Karpas-422 (cell line): ENCODE results near the gene C1orf21. TPM values are rescaled to one million over a fixed set of nuclear protein-coding genes. Genes with fewer than 3 reads are reported as not detected.

Experiments
- DNase-seq: peaks from one replicate; pipeline ENCODE4 v3.0.0-alpha.2; 2015
- H2AFZ ChIP-seq: fragments of 200-600 bp; sonication (generic); 2 replicates; pipeline ENCODE4 v1.6.1; 2014; ENCODE audit warnings: antibody characterized with exemption, low read length, mixed read lengths
- H3K27ac ChIP-seq: fragments of 200-600 bp; sonication (generic); 2 replicates; pipeline ENCODE4 v1.5.1; 2014; ENCODE audit warnings: mild to moderate bottlenecking, low read length, moderate library complexity
- H3K27me3 ChIP-seq: fragments of 200-600 bp; sonication (generic); 2 replicates; pipeline ENCODE4 v1.6.1; 2014; ENCODE audit warnings: low read length, mixed read lengths
- H3K36me3 ChIP-seq: fragments of 200-600 bp; sonication (generic); 2 replicates; pipeline ENCODE4 v1.6.1; 2014; ENCODE audit warnings: low read length, mixed read lengths; ENCODE audit not compliant: insufficient read depth
- H3K4me1 ChIP-seq: fragments of 200-600 bp; sonication (generic); 2 replicates; pipeline ENCODE4 v1.6.1; 2014; ENCODE audit warnings: mild to moderate bottlenecking, low read length, mixed read lengths
- H3K4me2 ChIP-seq: fragments of 200-600 bp; sonication (generic); 2 replicates; pipeline ENCODE4 v1.6.1; 2014; ENCODE audit warnings: low read length, low read depth, mild to moderate bottlenecking; ENCODE audit not compliant: poor library complexity, severe bottlenecking
- H3K4me3 ChIP-seq: fragments of 200-600 bp; sonication (generic); 2 replicates; pipeline ENCODE4 v1.5.1; 2014; ENCODE audit warnings: mild to moderate bottlenecking, antibody characterized with exemption, low read length, mixed read lengths
- H3K79me2 ChIP-seq: fragments of 200-600 bp; sonication (generic); 2 replicates; pipeline ENCODE4 v1.6.1; 2014; ENCODE audit warnings: mild to moderate bottlenecking, low read length, mixed read lengths
- H3K9ac ChIP-seq: fragments of 200-600 bp; sonication (generic); 2 replicates; pipeline ENCODE4 v1.6.0; 2014; ENCODE audit warnings: low read length
- H3K9me2 ChIP-seq: fragments of 200-600 bp; sonication (generic), shearing (Covaris generic); replicated peaks from 2 replicates; pipeline ENCODE4 v1.6.0; 2014; ENCODE audit warnings: mild to moderate bottlenecking, low read length, moderate library complexity; ENCODE audit not compliant: insufficient read depth
- H3K9me3 ChIP-seq: fragments of 300-700, 200-600 bp; sonication (generic); 2 replicates; pipeline ENCODE4 v1.6.1; 2014; ENCODE audit warnings: low read length, mixed read lengths
- H4K20me1 ChIP-seq: fragments of 200-600 bp; sonication (generic); 2 replicates; pipeline ENCODE4 v1.6.1; 2014; ENCODE audit warnings: mild to moderate bottlenecking, antibody characterized with exemption, low read length, low read depth; ENCODE audit not compliant: insufficient read depth
- total RNA-seq: library from RNA; depleted of rRNA; stranded (reverse); fragments of >200 nt; shearing (Covaris generic); gene quantifications from 2 replicates; pipeline ENCODE4 v1.2.3, GENCODE V29; 2014; ENCODE audit warnings: low replicate concordance

Gene C1orf21
- total RNA-seq, 1 experiment from 2014 or later: not detected

- Histone ChIP-seq H3K27me3 (no peaks in the 10 kb centered on the region), H3K9me2 (no peaks in the 10 kb centered on the region), H3K9me3 (no peaks in the 10 kb centered on the region), H3K4me2 (no peak overlapping the region), H3K9ac (no peak overlapping the region), H3K36me3 (no peaks in the 10 kb centered on the region), H4K20me1 (no peaks in the 10 kb centered on the region), H3K4me3 (no peak overlapping the region), H3K27ac (no peak overlapping the region), H3K79me2 (no peaks in the 10 kb centered on the region), H2AFZ (no peak overlapping the region), H3K4me1 (no peaks in the 10 kb centered on the region)
- no peak for DNase-seq
Measured at GRCh38 chr1:184399192-184399847, 12.5 kb downstream of the C1orf21 start.

DNA sequence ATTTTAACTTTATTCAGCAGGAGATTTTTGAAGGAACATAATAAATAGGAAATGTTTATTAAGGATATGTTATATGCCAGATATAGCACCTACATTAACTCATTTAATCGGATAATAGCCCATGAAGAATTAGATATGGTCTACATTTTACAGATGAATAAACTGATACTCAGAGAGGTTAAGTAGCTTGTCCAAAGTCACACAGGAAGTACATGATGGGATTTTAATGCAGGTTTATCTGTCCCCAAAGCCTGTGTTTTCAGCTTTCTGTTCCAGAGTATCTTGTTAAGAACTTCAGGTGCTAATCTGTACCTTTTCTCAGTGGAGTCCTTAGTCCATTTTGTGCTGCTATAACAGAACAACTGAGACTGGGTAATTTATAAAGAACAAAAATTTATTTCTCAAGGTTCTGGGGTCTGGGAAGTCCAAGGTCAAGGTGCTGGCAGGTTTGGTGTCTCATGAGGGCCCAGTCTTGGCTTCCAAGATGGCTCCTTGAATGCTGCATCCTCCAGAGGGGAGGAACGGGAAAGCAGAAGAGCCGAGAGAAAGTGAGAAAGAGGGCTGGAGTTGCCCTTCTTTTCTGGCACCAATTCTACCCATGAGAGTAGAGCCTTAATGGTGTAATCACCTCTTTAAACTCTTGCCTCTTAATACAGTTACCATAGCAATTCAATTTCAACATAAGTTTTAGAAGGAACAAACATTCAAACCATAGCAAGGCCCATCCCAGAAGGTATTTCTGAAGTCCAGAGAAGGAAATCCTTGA, 17.3 kb downstream of the C1orf21 start:
- H2AFZ ChIP-seq: no peak overlapping the region
- H3K36me3 ChIP-seq: no peaks in the 10 kb centered on the region
- no peak overlapping the region for H3K27ac ChIP-seq
- H3K9me3 ChIP-seq: no peaks in the 10 kb centered on the region
- H4K20me1 ChIP-seq: no peaks in the 10 kb centered on the region
- H3K9ac ChIP-seq: no peak overlapping the region
- H3K27me3 ChIP-seq: no peaks in the 10 kb centered on the region
- H3K79me2 ChIP-seq: no peaks in the 10 kb centered on the region
- H3K9me2 ChIP-seq: no peaks in the 10 kb centered on the region
- H3K4me3 ChIP-seq: no peak overlapping the region
- peaks cover 5% of the 10 kb centered on the region for H3K4me1 ChIP-seq
- H3K4me2 ChIP-seq: no peak overlapping the region
- no peak for DNase-seq

- no peak overlapping the region for H3K4me2 ChIP-seq
- peaks cover 5% of the 10 kb centered on the region for H3K4me1 ChIP-seq
- H2AFZ ChIP-seq: no peak overlapping the region
- no peak overlapping the region for H3K4me3 ChIP-seq
- no peak overlapping the region for H3K9ac ChIP-seq
- H4K20me1 ChIP-seq: no peaks in the 10 kb centered on the region
- H3K27ac ChIP-seq: no peak overlapping the region
- no peaks in the 10 kb centered on the region for H3K27me3 ChIP-seq
- H3K36me3 ChIP-seq: no peaks in the 10 kb centered on the region
- no peak for DNase-seq
- no peaks in the 10 kb centered on the region for H3K79me2 ChIP-seq
- no peaks in the 10 kb centered on the region for H3K9me2 ChIP-seq
- H3K9me3 ChIP-seq: no peaks in the 10 kb centered on the region
Measured at GRCh38 chr1:184404727-184405027, 17.8 kb downstream of the C1orf21 start.

DNA sequence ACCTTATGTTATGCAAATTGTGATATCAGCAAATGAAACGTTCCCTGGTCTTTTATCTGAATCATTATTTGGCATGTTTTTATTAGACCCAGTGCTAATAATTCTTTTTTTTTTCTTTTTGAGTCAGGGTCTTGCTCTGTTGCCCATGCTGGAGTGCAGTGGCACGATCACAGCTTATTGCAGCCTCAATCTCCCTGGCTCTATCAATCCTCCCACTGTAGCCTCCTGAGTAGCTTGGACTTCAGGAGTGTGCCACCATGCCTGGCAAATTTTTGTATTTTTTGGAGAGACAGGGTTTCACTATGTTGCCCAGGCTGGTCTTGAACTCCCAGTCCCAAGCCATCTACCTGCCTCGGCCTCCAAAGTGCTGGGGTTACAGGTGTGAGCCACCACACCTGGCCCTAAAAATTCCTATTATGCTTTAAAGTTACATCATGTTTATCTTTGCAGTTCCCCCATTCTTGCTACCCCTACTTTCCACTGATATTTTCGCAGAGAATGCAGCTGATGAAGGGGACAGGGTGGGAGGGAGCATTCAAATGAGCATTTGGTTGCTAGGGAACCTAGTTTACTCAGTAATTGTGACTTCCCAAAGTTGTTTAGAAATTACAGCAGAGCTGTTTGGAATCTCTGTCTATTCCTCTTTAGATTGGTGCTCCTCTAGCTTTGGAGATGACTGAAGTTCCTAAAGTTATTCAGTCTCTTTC, 18.4 kb downstream of the C1orf21 start:
- no peaks in the 10 kb centered on the region for H3K9me3 ChIP-seq
- H3K4me3 ChIP-seq: no peak overlapping the region
- H3K4me2 ChIP-seq: no peak overlapping the region
- no peaks in the 10 kb centered on the region for H3K9me2 ChIP-seq
- H4K20me1 ChIP-seq: no peaks in the 10 kb centered on the region
- H3K79me2 ChIP-seq: no peaks in the 10 kb centered on the region
- H3K9ac ChIP-seq: no peak overlapping the region
- no peaks in the 10 kb centered on the region for H3K27me3 ChIP-seq
- no peak overlapping the region for H3K27ac ChIP-seq
- H3K4me1 ChIP-seq: peaks cover 5% of the 10 kb centered on the region
- H2AFZ ChIP-seq: no peak overlapping the region
- H3K36me3 ChIP-seq: no peaks in the 10 kb centered on the region
- no peak for DNase-seq

DNA sequence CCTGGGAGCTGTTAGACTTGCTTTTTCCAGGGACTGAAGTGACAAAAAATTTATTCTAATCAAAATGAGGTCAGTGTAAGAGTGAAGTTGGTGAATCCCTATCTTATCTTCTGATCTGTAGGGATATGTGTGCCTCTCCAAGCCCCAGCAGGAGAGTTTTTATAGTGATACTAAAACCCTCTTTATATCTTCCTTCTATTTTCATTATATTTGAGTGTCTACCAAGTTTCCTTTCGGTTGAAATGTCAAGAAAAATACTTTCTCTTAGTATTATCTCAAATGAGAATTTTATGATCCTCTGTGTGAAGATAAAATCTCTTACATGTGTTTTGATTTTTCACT, 18.9 kb downstream of the C1orf21 start:
- no peak for DNase-seq
- Histone ChIP-seq H3K27ac (no peak overlapping the region), H2AFZ (no peak overlapping the region), H3K4me2 (no peak overlapping the region), H4K20me1 (no peaks in the 10 kb centered on the region), H3K27me3 (no peaks in the 10 kb centered on the region), H3K4me3 (no peak overlapping the region), H3K4me1 (peaks cover 5% of the 10 kb centered on the region), H3K9me2 (no peaks in the 10 kb centered on the region), H3K9me3 (no peaks in the 10 kb centered on the region), H3K79me2 (no peaks in the 10 kb centered on the region), H3K36me3 (no peaks in the 10 kb centered on the region), H3K9ac (no peak overlapping the region)

DNA sequence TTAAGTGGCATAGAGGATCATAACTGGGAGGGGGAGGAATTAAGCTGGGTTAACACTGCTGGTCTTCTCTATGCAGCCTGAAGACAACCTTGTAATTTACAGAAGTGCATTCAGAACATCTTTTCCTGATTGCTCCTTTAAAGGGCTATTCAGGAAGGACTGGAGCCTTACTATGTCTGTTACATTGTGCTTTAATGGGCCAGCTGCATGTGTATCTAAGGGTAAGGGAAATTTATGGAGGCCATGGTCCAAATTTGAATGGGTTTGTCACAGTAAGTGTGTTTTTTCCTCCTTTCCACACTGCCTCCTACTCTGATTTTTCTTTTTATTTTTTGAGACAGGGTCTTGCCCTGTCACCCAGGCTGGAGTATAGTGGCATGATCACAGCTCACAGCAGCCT, 19.6 kb downstream of the C1orf21 start:
- Histone ChIP-seq H3K4me1 (peaks cover 5% of the 10 kb centered on the region), H3K27ac (no peak overlapping the region), H3K79me2 (no peaks in the 10 kb centered on the region), H3K27me3 (no peaks in the 10 kb centered on the region), H2AFZ (no peak overlapping the region), H3K9me3 (no peaks in the 10 kb centered on the region), H3K4me2 (no peak overlapping the region), H3K9me2 (no peaks in the 10 kb centered on the region), H3K36me3 (no peaks in the 10 kb centered on the region), H3K9ac (no peak overlapping the region), H4K20me1 (no peaks in the 10 kb centered on the region), H3K4me3 (no peak overlapping the region)
- no peak for DNase-seq

- no peak for DNase-seq
- Histone ChIP-seq H3K9ac (no peak overlapping the region), H2AFZ (no peak overlapping the region), H3K36me3 (no peaks in the 10 kb centered on the region), H3K27me3 (no peaks in the 10 kb centered on the region), H3K9me3 (no peaks in the 10 kb centered on the region), H3K27ac (no peak overlapping the region), H3K4me3 (no peak overlapping the region), H3K79me2 (no peaks in the 10 kb centered on the region), H3K9me2 (no peaks in the 10 kb centered on the region), H4K20me1 (no peaks in the 10 kb centered on the region), H3K4me1 (peaks cover 5% of the 10 kb centered on the region), H3K4me2 (no peak overlapping the region)
Measured at GRCh38 chr1:184407816-184408510, 21.1 kb downstream of the C1orf21 start.

- H3K9me2 ChIP-seq: no peaks in the 10 kb centered on the region
- no peak overlapping the region for H2AFZ ChIP-seq
- H3K79me2 ChIP-seq: no peaks in the 10 kb centered on the region
- no peaks in the 10 kb centered on the region for H3K27me3 ChIP-seq
- no peak overlapping the region for H3K4me2 ChIP-seq
- no peak overlapping the region for H3K9ac ChIP-seq
- H3K4me1 ChIP-seq: peaks cover 5% of the 10 kb centered on the region
- no peak overlapping the region for H3K27ac ChIP-seq
- H3K36me3 ChIP-seq: no peaks in the 10 kb centered on the region
- no peak for DNase-seq
- no peaks in the 10 kb centered on the region for H4K20me1 ChIP-seq
- no peaks in the 10 kb centered on the region for H3K9me3 ChIP-seq
- no peak overlapping the region for H3K4me3 ChIP-seq
Measured at GRCh38 chr1:184408580-184408979, 21.8 kb downstream of the C1orf21 start.
